ENCODE data around the gene NRBF2.
"Not testable (repeated sequence)": the region's sequence is repeated elsewhere in the genome, so short reads cannot be mapped to it uniquely, and the experiment has no call there.

Gene NRBF2

GRCh38 chr10:63094881-63095280, 38.2 kb upstream of the NRBF2 start:
- no peak for DNase-seq (ENCODE audit: extremely low read depth, insufficient read length)
- TF ChIP-seq, protein P1, sequence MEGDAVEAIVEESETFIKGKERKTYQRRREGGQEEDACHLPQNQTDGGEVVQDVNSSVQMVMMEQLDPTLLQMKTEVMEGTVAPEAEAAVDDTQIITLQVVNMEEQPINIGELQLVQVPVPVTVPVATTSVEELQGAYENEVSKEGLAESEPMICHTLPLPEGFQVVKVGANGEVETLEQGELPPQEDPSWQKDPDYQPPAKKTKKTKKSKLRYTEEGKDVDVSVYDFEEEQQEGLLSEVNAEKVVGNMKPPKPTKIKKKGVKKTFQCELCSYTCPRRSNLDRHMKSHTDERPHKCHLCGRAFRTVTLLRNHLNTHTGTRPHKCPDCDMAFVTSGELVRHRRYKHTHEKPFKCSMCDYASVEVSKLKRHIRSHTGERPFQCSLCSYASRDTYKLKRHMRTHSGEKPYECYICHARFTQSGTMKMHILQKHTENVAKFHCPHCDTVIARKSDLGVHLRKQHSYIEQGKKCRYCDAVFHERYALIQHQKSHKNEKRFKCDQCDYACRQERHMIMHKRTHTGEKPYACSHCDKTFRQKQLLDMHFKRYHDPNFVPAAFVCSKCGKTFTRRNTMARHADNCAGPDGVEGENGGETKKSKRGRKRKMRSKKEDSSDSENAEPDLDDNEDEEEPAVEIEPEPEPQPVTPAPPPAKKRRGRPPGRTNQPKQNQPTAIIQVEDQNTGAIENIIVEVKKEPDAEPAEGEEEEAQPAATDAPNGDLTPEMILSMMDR (IDR thresholded peaks at IDR 0.05; ENCODE audit: insufficient read depth, low read length, poor library complexity, severe bottlenecking): no peak
- H3K27me3 ChIP-seq (replicated peaks; ENCODE audit: control insufficient read depth, insufficient read depth, low read length): no peaks in the 10 kb centered on the region
- no peak overlapping the region for H3K4me3 ChIP-seq (replicated peaks; ENCODE audit: low read depth, low read length)
- no peaks in the 10 kb centered on the region for H3K36me3 ChIP-seq (ENCODE audit: control insufficient read depth, insufficient read depth, low read length)

- H3K27me3 ChIP-seq (replicated peaks; ENCODE audit: control insufficient read depth, insufficient read depth, low read length): no peaks in the 10 kb centered on the region
These were observed 33.4 kb upstream of the NRBF2 start for GRCh38 chr10:63099734-63100133.

DNA sequence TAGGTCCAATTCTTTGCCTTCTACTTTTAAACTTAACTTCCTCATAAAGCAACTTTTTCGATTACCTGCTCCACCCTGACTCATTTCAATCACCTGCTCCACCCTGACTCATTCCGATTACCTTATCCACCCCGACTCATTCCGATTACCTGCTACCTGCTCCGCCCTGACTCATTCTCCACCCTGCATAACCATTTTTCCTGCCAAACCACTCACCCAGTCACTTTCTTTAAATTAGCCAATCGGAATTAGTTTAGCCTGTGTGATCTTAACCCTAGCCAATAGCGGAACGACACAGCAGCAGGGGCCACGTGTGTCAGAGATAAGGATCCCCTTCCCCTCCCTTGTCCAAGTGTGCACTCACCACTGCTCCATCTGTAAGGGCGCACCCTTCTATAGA, 32.0 kb upstream of the NRBF2 start:
- not testable (repeated sequence) for H3K36me3 ChIP-seq (ENCODE audit: control insufficient read depth, insufficient read depth, low read length); H3K4me3 ChIP-seq (replicated peaks; ENCODE audit: low read depth, low read length); H3K27me3 ChIP-seq (replicated peaks; ENCODE audit: control insufficient read depth, insufficient read depth, low read length); DNase-seq (ENCODE audit: extremely low read depth, insufficient read length)

More at GRCh38 chr10:63099734-63100133, 33.4 kb upstream of the NRBF2 start:
- no peak overlapping the region for H3K4me3 ChIP-seq (replicated peaks; ENCODE audit: low read depth, low read length)
- TF ChIP-seq, protein P1 (IDR thresholded peaks at IDR 0.05; ENCODE audit: insufficient read depth, low read length, poor library complexity, severe bottlenecking): no peak
- H3K36me3 ChIP-seq (ENCODE audit: control insufficient read depth, insufficient read depth, low read length): no peaks in the 10 kb centered on the region
- no peak for DNase-seq (ENCODE audit: extremely low read depth, insufficient read length)

DNA sequence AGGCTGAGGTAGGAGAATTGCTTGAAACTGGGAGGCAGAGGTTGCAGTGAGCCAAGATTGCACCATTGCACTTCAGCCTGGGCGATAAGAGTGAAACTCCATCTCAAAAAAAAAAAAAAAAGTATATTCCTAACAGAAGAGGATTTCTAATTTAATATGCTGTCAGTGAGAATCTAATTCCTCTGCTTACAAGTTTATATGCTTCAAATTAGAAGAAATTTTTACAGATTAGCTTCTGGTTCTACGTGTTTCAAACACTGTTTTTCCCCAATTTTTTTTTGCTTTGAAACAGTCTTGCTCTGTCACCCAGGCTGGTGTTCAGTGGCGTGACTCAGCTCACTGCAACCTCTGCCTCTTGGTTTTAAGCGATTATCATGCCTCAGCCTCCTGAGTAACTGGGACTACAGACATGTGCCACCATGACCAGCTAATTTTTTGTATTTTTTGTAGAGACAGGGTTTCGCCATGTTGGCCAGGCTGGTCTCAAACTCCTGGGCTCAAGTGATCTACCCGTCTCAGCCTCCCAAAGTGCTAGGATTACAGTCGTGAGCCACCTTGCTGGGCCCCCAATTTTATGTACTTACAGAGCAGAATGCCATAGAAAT, 30.7 kb upstream of the NRBF2 start:
- not testable (repeated sequence) for H3K27me3 ChIP-seq (replicated peaks; ENCODE audit: control insufficient read depth, insufficient read depth, low read length)

DNA sequence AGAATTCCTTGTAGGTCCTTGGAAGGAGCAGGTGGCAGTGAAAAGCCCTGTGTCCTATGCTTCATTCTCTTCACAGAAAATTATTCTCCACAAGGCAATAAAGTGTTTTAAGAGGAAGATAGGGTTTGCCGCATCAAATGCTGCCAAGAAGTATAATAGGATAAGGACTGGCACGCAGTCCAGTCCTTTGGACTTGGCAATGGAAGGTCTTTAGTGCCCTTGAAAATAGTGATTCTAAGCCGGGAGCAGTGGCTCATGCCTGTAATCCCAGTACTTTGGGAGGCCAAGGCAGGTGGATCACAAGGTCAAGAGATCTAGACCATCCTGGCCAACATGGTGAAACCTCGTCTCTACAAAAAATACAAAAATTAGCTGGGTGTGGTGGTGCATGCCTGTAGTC, 29.9 kb upstream of the NRBF2 start:
- DNase-seq (ENCODE audit: extremely low read depth, insufficient read length); H3K27me3 ChIP-seq (replicated peaks; ENCODE audit: control insufficient read depth, insufficient read depth, low read length): not testable (repeated sequence)

More for the DNA sequence above, 30.7 kb upstream of the NRBF2 start:
- not testable (repeated sequence) for DNase-seq (ENCODE audit: extremely low read depth, insufficient read length); H3K36me3 ChIP-seq (ENCODE audit: control insufficient read depth, insufficient read depth, low read length); H3K4me3 ChIP-seq (replicated peaks; ENCODE audit: low read depth, low read length)

GRCh38 chr10:63103971-63104409, 29.1 kb upstream of the NRBF2 start:
- Histone ChIP-seq H3K36me3 (ENCODE audit: control insufficient read depth, insufficient read depth, low read length) (no peaks in the 10 kb centered on the region), H3K27me3 (replicated peaks; ENCODE audit: control insufficient read depth, insufficient read depth, low read length) (no peaks in the 10 kb centered on the region), H3K4me3 (replicated peaks; ENCODE audit: low read depth, low read length) (no peak overlapping the region)
- no peak for DNase-seq (ENCODE audit: extremely low read depth, insufficient read length)
- TF ChIP-seq, protein P1 (IDR thresholded peaks at IDR 0.05; ENCODE audit: insufficient read depth, low read length, poor library complexity, severe bottlenecking): no peak

More for the DNA sequence above, 29.9 kb upstream of the NRBF2 start:
- H3K4me3 ChIP-seq (replicated peaks; ENCODE audit: low read depth, low read length); H3K36me3 ChIP-seq (ENCODE audit: control insufficient read depth, insufficient read depth, low read length): not testable (repeated sequence)

GRCh38 chr10:63105225-63106110, 27.7 kb upstream of the NRBF2 start:
- TF ChIP-seq, protein P1 (IDR thresholded peaks at IDR 0.05; ENCODE audit: insufficient read depth, low read length, poor library complexity, severe bottlenecking): no peak
- DNase-seq (ENCODE audit: extremely low read depth, insufficient read length): no peak
- H3K4me3 ChIP-seq (replicated peaks; ENCODE audit: low read depth, low read length): no peak overlapping the region
- no peaks in the 10 kb centered on the region for H3K36me3 ChIP-seq (ENCODE audit: control insufficient read depth, insufficient read depth, low read length)
- H3K27me3 ChIP-seq (replicated peaks; ENCODE audit: control insufficient read depth, insufficient read depth, low read length): no peaks in the 10 kb centered on the region

Data from GM06990 (cell line).